Activated T-helper 9 cell treated with anti-CD3 and anti-CD28 coated beads, Interleukin-2, amount 50 U/mL, for 16 hours (primary cell): ENCODE measurements around the gene GAS7.

Source experiments
- DNase-seq: peaks from one replicate; pipeline ENCODE4 v3.0.0-alpha.2; 2020; ENCODE audit warnings: low read depth

GAS7 gene

GRCh38 chr17:10171122-10171571 lies 27.3 kb downstream of the GAS7 start:
- no peak for DNase-seq

GRCh38 chr17:10170233-10170632 lies 28.2 kb downstream of the GAS7 start:
- DNase-seq, result no peak

- DNase-seq, result no peak
Observed at GRCh38 chr17:10169290-10169689, 29.1 kb downstream of the GAS7 start.

GRCh38 chr17:10166176-10166935 lies 32.0 kb downstream of the GAS7 start:
- DNase-seq, result no peak

- no peak for DNase-seq
Observed at GRCh38 chr17:10162096-10162495, 36.3 kb downstream of the GAS7 start.

- no peak for DNase-seq
Observed at GRCh38 chr17:10161386-10161785, 37.0 kb downstream of the GAS7 start.

- no peak for DNase-seq
Observed at GRCh38 chr17:10156948-10157607, 41.3 kb downstream of the GAS7 start.

- DNase-seq, result no peak
Observed at GRCh38 chr17:10156599-10156947, 41.8 kb downstream of the GAS7 start.

- DNase-seq, result no peak
Observed at GRCh38 chr17:10156077-10156435, 42.4 kb downstream of the GAS7 start.

GRCh38 chr17:10155371-10156076 lies 42.9 kb downstream of the GAS7 start:
- no peak for DNase-seq

GRCh38 chr17:10151667-10152496 lies 46.5 kb downstream of the GAS7 start:
- no peak for DNase-seq

- DNase-seq, result no peak
Observed at GRCh38 chr17:10149573-10150399, 48.6 kb downstream of the GAS7 start.

- no peak for DNase-seq
Observed at GRCh38 chr17:10147761-10148415, 50.5 kb downstream of the GAS7 start.

- DNase-seq, result no peak
Observed at GRCh38 chr17:10147040-10147439, 51.4 kb downstream of the GAS7 start.

- no peak for DNase-seq
Observed at GRCh38 chr17:10144982-10145381, 53.4 kb downstream of the GAS7 start.

- no peak for DNase-seq
Observed at GRCh38 chr17:10144456-10144855, 54.0 kb downstream of the GAS7 start.

- no peak for DNase-seq
Observed at GRCh38 chr17:10141436-10141835, 57.0 kb downstream of the GAS7 start.

- DNase-seq, result no peak
Observed at GRCh38 chr17:10139577-10139976, 58.8 kb downstream of the GAS7 start.

GRCh38 chr17:10136258-10136981 lies 62.0 kb downstream of the GAS7 start:
- DNase-seq, result no peak
